ENCODE measurements around the gene LIPN.

Gene LIPN

DNA sequence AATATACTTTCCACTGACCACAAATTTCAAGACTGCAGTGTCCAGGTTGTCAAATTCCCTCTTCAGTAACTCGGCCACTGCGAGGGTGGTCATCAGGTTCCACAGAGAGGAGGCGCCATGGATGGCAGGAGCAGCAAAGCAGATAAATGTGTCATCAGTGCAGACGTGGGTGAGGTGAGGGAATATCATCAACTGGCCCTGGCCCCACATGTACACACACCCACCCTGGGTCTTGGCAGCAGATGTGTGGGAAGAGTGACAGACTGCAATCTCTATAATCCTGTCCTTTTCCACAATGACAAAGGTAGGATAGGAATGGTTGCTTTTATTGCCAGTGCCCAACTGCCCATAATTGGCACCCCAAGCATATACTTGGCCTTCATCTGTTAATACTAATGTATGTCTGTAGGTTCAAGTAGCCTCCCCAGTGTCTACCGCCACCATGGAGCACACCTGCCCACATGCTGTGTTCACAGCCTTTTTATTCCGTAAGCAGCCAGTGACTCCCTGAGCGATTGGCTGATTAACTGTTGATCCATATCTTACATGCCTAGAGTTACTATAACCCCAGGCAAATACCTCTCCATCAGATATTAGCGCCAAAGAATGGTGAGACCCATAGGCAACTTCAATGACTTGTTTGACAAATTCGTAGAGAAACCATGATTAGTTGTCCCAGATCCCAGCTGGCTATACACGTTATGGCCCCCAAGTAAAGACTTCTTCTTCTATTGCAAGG is 26.4 kb downstream of the LIPN start:
- no peak for DNase-seq (ENCODE audit: low read depth in 2 of 2)

DNA sequence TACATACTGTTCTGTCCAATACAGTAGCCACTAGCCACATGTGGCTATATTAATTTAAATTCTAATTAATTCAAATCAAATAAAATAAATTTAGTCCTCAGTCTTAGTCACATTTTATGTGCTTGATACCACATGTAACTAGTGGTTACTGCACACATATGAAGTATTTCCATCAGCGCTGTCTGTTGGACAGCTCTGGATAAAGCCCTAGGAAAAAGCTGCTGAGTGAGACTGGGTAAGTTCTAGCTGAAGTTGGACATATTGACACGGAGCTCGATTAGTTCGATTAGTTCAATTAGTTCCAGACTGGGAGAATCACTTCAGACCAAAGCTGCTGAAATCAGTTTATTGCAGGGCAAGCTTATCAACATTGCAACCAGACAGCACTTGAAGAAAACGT is 27.6 kb downstream of the LIPN start:
- DNase-seq (ENCODE audit: low read depth in 2 of 2): no peak

DNA sequence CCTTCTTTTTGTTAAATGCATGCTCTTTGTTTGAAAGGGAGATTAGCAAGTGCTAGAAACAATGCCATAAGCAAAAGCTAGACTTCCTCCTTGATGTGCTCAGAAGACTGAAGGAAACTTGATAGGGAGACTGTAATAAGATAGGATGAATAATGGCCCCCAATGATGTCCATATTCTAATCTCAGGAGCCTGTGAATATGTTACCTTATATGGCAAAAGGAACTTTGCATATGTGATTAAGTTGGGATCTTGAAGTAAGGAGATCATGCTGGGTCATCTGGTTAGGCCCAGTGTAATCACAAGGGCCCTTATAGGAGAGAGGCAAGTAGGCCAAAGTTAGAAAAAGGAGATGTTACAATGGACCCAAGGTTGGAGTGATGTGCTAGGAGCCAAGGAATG is 29.1 kb downstream of the LIPN start:
- no peak for DNase-seq (ENCODE audit: low read depth in 2 of 2)

DNA sequence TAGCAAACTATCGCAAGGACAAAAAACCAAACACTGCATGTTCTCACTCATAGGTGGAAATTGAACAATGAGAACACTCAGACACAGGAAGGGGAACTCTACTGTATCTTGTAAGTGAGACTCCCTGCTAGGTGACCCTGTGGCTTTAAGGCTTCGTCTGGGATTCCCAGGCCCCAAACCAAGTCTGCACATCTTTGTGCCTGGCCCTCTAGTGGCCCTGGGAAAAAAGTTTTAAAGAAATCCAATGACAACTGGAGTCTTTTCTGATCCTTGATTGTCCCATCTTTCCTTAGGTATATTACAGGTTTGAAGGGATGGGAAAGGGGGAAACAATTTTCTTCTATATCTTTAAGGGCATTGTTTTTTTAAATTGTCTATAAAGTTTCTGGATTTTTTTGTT is 32.1 kb downstream of the LIPN start:
- DNase-seq (ENCODE audit: low read depth in 2 of 2): no peak

DNA sequence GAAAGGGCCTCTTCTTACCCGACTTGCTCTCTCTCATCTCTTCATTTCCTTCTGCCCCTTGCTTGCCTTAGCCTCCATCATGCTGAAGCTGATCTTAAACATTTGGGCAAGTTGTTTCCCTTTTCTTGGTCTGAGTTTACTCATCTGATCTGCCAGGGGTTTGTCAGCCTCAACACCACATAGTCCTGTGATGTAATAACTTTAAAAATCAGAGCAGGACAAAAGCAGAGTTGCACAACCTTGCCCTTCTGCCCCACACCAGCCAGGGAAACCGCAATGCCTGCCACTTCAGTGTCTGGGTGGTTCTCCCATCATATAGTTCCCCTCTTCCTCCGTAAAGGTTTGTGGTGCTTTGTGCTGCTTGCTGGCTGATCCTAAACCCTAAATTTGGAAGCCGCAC is 32.8 kb downstream of the LIPN start:
- DNase-seq (ENCODE audit: low read depth in 2 of 2): no peak

DNA sequence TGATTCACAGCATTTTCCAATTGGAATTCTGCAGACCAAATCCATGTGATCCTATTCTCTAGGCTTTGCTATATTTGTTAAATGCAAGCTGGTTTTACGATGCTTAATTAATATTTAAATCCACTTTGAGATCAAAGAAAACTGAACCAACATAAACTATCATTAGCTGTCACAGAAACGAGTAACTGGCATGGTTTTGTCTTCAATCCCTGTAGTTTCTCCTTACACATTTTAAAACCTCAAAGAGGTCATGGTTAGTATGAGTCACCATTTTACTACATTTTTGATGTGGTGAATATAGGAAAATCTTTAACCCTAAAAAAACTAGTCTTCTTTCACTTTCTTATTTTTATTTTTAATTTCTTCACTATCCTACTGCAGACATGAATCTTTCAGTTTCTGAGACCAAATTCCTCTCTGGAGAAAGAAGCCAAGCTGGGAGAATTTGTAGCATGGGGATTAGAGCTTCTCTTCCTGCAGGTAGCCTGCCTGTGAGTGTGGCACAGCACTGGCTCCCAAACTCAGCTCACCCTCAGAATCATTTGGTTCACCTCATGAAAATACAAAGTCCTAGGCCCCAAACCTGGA is 34.0 kb downstream of the LIPN start:
- no peak for DNase-seq (ENCODE audit: low read depth in 2 of 2)

DNA sequence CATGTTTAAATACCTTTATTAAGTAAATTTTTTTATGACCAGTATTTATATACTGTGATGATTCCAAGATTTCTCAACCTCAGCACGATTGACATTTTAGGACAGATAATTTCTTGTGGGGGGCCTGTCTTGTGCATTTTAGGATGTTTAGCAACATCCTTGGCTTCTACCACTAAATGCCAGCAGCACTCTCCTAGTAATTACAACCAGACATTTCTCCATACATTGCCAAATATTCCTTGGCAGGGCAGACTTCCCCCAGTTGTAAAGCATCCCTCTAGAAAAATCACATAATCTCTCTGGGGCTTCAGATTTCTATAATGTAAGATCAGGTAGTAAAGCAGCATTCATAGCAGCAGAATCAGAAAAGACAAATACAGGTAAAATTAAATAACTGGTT is 34.9 kb downstream of the LIPN start:
- DNase-seq (ENCODE audit: low read depth in 2 of 2): no peak

DNA sequence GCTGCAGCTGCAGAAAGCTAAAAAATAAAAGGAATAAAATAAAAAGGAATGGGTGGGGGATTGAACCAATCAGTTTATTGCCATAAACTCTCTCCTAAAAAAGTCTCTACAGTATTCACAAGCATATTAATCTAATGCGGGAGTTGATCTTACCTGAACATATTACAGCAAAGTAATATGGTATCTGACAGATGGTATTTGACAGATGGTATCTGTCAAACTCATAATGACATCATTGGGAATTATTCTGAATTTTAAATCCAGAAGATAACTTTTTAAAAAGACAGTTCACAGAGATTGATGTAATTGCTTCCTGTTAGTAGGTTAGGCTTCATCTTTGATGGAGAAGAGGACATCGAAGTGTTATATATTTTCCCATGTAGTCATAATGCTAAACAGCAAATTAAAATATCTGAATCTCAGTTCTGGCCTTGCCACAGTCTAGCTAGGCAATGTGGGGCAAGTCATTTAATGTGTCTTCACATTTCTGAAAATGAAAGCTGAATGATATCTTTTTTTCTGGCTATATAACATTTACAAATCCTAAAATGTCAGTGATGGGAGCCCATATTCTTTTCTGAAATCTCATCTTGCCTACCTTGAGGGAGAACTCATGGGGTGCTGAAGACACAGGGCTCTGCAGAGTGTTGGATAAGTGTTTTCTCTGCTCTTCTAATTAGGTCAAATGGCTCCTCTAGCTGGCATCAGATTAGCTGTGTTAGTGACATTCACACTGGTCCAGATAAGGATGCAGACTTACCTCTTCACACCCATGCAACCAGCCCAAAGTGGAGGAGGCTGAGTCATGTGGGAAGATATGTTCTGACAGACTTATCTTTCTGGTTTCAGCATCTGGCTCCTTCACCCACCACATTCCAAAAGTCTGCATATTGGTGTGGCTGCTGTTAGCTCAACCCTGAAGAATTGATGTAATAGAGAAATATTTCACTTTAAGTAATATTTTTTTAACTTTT is 40.6 kb downstream of the LIPN start:
- no peak for DNase-seq (ENCODE audit: low read depth in 2 of 2)

DNA sequence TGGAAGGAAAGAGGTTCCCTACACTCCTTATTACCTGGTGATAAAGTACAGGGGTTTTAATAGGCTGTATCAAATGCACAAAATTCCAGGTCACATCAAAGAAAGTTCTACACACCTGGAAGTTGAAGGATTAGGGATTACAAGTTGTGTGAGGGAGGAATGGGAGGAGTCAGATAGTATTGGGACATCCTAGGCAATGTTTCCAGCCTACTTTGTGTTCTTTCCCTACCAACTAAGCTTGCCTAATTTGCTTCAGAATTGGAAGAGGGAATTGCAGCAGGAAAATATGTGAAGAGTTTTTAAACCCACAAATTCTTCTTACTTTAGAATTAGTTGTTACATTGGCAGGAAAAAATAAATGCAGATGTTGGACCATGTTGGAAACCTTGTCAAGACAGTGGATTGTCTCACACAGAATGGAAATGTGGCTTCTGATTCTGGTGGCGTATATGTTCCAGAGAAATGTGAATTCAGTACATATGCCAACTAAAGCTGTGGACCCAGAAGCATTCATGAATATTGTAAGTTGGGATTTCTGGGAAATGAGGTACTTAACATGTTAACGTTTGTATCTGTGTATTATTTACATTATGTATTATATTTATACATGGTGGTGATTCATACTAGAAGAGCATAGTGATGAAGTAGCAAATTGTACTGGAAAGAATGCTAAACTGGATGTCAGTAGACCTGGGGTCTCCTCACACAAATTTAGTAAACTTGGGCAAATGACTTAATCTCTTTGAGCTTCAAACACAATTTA is 42.9 kb downstream of the LIPN start, which contains the start of gene LIPM:
Gene LIPM (plus strand): TSS at position 208 of the 763 bp plus-strand sequence. CDS start 167 bp downstream, at position 375.
- DNase-seq (ENCODE audit: low read depth in 2 of 2): no peak

DNA sequence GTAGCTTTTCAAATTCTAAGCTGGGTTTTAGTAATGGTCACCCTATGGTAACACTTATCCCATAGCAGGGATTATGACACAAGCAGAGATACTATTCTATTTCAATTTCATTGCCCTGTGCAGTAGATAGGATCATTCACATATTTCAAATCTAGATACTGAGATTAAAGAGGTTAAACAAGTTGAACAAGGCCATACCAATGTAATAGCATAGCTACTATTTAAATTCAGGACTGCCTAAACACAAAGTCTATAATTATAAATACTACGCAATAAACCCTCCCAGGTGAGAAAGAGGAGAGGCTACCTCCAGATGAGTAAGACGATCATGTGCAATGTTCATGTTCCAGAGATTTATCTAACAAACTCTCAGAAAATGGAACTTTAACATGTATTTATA is 43.8 kb downstream of the LIPN start:
- no peak for DNase-seq (ENCODE audit: low read depth in 2 of 2)

DNA sequence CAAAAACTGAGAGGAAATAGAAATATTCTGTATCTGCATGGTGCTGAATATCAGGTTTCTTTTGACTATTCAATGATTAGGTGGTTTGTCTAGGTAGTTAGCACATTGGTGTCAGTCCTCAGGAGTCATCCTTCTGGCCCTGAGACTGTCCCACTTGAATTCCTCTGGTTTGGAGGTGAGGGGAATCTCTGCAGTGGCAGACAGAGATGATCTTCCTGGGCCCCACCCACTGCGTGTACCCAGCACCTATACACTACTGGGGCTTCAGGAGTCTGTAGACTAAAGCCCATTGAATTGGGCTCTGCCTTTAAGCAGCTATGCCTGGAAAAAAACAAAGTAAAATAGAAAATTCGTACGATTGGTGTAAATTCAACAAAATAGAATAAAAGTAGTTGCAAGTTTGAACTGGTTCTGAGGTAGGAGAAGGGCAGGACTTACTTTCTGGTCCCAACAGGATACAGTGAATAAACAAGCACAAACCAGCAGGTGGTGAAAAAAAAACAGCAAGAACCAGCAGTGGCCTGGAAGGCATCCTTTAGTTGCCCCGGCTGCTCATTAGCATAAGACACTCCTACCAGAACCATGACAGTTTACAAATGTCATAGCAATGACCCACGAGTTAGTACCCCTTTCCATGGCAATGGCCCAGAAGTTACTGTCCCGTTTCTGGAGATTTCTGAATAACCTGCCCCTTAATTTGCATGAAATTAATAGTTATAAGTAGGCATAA is 44.4 kb downstream of the LIPN start:
- DNase-seq (ENCODE audit: low read depth in 2 of 2): no peak

DNA sequence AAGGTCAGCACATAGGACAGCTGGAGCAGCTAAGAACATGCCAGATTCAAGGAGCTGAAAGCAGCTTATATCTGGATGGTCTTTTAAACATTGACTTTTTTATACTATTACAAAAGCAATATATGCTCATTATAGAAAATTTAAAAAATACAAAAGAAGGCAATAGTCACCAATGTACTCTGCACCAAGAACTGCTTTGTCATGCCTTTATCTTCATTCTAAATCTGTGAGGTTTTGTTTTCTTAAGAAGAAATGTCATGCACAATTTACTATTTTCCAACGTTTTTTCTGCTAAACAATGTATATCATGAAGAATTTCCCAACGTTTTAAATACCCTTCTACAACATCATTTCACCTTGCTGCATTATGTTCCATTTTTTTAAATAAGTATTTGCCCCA is 45.5 kb downstream of the LIPN start:
- no peak for DNase-seq (ENCODE audit: low read depth in 2 of 2)

DNA sequence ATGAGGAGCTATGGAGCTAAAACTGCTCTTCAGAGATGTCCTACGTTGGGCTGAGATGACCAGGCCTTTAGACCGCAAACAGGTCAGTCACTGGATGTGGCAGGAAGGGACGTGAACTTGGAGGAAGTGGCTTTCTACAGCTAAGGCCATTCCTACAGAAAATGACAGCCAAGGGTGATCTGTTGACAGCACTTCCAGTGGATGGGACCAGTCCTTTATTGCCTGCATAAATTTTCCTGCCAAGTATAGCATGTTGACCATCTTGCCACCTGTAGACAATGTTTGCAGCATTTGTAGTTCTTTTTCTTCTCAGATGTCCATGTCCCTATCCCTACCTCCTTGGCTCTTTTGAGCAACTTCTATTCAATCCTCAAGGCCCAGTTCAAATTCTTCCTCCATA is 46.1 kb downstream of the LIPN start:
- no peak for DNase-seq (ENCODE audit: low read depth in 2 of 2)

DNA sequence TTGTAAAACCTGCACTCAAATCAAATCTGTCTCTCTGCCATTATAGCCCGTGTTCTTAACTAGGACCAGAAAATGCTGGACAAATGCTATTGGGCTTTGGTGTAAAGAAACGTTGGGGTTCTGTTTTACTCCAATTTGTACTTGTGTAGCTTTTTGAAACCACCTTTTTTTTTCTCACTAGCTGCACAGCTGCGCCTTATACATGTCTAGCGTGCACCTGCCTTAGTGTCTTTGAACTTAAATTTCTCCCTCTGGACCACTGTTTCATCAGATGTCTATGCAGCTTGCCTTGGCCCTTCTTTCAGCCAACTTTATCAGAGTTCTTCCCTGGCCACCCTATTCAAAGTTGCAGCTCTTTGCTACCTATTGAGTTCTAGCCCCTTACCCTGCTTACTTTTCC is 49.8 kb downstream of the LIPN start:
- no peak for DNase-seq (ENCODE audit: low read depth in 2 of 2)

DNA sequence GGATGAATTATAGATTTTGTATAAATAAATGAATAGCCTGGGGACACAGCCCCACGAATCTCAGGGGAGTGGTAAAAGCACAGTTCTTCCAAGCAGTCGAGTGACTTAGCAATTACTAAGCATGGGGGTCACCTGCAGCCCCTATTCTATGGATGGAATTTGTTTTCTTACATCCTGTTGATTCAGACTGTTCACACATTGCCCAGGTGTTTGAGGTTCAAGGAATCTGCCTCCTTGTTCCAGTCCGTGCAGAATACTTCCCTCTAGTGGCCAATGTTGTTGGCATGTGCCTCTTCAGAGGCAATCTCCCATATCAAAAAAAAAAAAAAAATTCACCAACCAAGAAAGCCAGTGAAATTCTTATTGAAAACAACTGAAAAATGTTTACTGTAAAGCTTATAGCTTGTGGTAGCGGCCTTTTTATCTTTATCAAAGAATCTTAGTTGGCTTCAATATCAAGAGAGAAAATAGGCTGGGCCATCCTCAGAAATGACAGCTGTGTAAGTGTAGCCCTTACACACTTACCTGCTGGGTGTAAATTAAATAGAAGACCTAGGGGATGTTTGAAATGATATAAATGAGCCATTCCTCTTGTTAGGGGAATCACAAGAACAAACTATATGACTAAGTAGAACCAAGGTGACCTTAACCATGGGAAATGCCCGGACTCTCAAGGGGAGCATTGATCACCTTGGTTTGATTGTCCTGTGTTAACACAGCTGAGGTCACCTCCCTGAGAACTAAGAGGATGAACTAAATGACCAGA is 50.6 kb downstream of the LIPN start:
- no peak for DNase-seq (ENCODE audit: low read depth in 2 of 2)

DNA sequence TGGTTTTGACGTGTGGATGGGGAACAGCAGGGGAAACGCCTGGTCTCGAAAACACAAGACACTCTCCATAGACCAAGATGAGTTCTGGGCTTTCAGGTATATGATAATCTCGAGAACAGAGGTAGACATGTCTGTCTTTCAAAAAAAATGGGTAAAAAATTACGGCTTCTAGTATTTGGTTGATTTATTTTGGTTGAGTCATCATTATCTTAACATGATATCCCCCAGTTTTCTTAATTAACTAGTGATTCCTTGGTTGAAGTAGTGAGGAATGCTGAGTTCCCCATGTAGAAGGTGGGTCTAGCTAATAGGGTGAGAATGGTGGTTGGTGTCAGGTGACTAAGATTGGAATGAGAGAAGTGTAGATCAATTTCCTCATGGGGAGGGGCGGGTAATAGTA is 53.4 kb downstream of the LIPN start:
- DNase-seq (ENCODE audit: low read depth in 2 of 2): no peak

DNA sequence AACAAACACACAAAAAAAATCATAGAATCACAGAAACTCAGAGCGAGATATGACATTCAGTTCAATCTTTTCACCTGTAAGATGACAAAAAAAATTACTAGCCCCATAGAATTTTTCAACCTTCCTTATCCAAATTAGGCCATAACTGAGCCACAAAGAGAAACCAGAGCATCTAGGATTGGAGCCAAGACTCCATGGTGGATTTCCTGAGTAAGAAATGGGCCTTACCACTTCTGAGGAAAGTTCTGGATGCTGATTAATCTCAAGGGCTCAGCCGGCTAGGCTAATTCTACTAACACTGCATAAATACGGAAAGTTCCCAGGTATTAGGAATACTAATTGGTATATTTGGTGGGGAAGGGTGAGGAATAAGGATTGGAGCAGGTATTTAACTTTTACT is 59.5 kb downstream of the LIPN start:
- DNase-seq (ENCODE audit: low read depth in 2 of 2): no peak

DNA sequence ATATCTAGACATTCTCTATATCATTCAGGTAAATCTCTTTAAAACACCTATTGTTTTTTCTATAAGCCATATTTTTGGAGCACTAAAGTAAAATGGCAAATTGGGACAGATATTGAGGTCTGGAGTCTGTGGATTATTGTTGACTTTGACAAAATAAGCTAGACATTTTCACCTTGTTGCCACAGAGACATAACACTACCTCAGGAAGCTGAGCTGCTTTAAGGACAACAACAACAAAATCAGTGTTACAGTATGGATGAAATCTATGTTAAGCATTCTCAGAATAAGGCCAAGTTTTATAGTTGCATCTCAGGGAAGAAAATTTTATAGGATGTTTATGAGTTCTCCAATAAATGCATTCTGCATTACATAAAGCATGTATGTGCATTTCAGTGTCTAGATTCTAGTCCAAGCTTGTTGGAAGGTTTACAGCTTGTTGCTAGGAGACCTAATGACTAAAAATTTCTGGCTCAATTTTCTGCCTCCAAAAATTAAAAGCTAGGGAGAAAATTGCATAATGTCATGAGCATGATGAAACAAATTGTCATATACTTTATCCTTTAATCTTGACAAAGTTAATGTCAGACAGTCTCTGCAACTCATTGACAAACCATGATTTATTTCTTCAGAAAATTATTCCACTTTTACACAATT is 61.1 kb downstream of the LIPN start:
- no peak for DNase-seq (ENCODE audit: low read depth in 2 of 2)

DNA sequence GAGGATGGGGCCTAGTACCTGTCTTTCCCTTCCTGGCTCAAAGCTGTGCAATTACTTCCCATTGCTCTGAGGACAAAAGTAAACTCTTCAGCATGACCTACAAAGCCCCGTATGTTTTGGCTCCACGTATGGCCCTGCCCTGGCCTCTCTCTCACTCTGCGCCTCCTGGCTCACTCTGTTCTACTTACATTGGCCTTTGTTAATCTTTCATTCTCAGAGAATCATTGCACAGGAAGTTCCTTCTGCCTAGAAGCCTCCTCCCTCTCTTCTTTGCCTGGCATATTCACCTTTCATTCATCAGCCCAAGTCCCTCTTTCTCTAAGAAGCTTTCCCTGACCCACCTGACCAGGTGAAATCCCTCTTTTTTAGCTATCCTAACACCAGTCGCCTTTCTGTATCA is 66.6 kb downstream of the LIPN start:
- no peak for DNase-seq (ENCODE audit: low read depth in 2 of 2)

DNA sequence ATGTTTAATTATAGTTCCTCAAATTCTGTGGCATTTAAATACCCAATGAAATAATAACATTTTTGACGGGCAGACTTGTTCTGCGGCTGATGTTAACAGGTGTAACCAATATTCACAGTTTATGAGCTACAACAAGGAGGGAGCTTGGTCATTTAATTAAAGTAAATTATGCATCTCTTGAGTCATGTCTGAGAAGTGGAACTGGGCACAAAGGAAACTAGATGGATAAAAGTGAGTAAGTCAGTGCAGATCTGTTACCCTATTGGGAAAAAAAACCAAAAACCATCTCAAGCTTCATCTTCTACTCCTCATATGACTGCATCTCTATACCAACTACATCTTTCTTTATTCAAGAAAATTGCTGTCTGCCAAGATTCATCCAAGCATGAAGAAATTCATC is 67.9 kb downstream of the LIPN start:
- DNase-seq (ENCODE audit: low read depth in 2 of 2): no peak

Measured in stimulated activated CD8-positive, alpha-beta memory T cell treated with anti-CD3 and anti-CD28 coated beads, Interleukin-2, amount 100 ng/mL, for 1 hour (primary cell).